Measurements from ENCODE around the gene CHST3. TPM values are rescaled to one million over a fixed set of nuclear protein-coding genes. Genes with fewer than 3 reads are reported as not detected.

CHST3 gene
- total and polyA plus RNA-seq, 9 of the 15 experiments (the other 6 are each of a cell fraction or from before 2014, with no cell fraction given), result 0.01 to 1.3 (median 0.15) TPM

DNA sequence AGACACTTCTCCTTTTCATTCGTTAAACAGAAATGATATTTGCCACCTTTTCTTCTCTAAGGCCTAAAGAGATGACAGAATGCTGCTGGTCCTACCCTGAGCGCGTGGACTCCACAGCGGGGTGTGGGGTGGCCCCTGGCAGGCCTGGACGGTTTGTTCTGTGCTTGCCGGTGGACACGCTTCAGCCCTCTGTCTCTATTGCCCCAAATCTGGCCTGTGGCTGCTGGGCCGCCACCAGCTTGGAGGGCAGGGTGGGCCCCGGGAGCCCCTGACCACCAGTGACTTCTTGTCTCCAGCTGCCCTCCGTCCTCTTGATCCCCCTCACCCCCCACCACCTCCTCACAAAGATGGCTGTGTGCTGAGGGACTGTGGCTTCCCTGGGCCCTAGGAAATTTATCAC, 5.7 kb downstream of the CHST3 start (continued):
- TF ChIP-seq, protein P1, sequence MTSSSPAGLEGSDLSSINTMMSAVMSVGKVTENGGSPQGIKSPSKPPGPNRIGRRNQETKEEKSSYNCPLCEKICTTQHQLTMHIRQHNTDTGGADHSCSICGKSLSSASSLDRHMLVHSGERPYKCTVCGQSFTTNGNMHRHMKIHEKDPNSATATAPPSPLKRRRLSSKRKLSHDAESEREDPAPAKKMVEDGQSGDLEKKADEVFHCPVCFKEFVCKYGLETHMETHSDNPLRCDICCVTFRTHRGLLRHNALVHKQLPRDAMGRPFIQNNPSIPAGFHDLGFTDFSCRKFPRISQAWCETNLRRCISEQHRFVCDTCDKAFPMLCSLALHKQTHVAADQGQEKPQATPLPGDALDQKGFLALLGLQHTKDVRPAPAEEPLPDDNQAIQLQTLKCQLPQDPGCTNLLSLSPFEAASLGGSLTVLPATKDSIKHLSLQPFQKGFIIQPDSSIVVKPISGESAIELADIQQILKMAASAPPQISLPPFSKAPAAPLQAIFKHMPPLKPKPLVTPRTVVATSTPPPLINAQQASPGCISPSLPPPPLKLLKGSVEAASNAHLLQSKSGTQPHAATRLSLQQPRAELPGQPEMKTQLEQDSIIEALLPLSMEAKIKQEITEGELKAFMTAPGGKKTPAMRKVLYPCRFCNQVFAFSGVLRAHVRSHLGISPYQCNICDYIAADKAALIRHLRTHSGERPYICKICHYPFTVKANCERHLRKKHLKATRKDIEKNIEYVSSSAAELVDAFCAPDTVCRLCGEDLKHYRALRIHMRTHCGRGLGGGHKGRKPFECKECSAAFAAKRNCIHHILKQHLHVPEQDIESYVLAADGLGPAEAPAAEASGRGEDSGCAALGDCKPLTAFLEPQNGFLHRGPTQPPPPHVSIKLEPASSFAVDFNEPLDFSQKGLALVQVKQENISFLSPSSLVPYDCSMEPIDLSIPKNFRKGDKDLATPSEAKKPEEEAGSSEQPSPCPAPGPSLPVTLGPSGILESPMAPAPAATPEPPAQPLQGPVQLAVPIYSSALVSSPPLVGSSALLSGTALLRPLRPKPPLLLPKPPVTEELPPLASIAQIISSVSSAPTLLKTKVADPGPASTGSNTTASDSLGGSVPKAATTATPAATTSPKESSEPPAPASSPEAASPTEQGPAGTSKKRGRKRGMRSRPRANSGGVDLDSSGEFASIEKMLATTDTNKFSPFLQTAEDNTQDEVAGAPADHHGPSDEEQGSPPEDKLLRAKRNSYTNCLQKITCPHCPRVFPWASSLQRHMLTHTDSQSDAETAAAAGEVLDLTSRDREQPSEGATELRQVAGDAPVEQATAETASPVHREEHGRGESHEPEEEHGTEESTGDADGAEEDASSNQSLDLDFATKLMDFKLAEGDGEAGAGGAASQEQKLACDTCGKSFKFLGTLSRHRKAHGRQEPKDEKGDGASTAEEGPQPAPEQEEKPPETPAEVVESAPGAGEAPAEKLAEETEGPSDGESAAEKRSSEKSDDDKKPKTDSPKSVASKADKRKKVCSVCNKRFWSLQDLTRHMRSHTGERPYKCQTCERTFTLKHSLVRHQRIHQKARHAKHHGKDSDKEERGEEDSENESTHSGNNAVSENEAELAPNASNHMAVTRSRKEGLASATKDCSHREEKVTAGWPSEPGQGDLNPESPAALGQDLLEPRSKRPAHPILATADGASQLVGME (CRISPR knock-in tag; IDR thresholded peaks at IDR 0.05), result no peak
- TF ChIP-seq, protein P2, sequence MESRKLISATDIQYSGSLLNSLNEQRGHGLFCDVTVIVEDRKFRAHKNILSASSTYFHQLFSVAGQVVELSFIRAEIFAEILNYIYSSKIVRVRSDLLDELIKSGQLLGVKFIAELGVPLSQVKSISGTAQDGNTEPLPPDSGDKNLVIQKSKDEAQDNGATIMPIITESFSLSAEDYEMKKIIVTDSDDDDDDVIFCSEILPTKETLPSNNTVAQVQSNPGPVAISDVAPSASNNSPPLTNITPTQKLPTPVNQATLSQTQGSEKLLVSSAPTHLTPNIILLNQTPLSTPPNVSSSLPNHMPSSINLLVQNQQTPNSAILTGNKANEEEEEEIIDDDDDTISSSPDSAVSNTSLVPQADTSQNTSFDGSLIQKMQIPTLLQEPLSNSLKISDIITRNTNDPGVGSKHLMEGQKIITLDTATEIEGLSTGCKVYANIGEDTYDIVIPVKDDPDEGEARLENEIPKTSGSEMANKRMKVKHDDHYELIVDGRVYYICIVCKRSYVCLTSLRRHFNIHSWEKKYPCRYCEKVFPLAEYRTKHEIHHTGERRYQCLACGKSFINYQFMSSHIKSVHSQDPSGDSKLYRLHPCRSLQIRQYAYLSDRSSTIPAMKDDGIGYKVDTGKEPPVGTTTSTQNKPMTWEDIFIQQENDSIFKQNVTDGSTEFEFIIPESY (CRISPR knock-in tag; IDR thresholded peaks at IDR 0.05), result 0 out of 2 replicates have a peak, but pooled peaks have one; percentile 27
- TF ChIP-seq SMAD2 (IDR thresholded peaks at IDR 0.05; ENCODE audit: low read depth, low read length) (no peak), ZNF507 (tag; conservative IDR thresholded peaks at IDR 0.05) (no peak)

All from K562 (cell line).